ENCODE results near the gene NTM. TPM values are rescaled to one million over a fixed set of nuclear protein-coding genes. Genes with fewer than 3 reads are reported as not detected.
"Not testable (repeated sequence)": the region's sequence is repeated elsewhere in the genome, so short reads cannot be mapped to it uniquely, and the experiment has no call there.

Gene NTM
- total RNA-seq, 2 donors from 2014 or later, result 1.7 to 3.6 TPM

- Histone ChIP-seq H3K27ac (ENCODE audit: low read depth, low read length) (no peak overlapping the region), H3K4me3 (ENCODE audit: low read length) (no peak overlapping the region), H3K4me1 (ENCODE audit: control insufficient read depth, insufficient read depth, low read length) (no peaks in the 10 kb centered on the region), H3K9ac (ENCODE audit: extremely low read depth, low read length, poor library complexity, severe bottlenecking) (no peak overlapping the region), H3K27me3 (ENCODE audit: control insufficient read depth, insufficient read depth, low read length, poor library complexity, severe bottlenecking) (no peaks in the 10 kb centered on the region), H3K36me3 (ENCODE audit: control insufficient read depth, insufficient read depth, low read length) (no peaks in the 10 kb centered on the region), H3K9me3 (ENCODE audit: control insufficient read depth, low read length) (no peaks in the 10 kb centered on the region)
- peaks cover 1% of the 10 kb centered on the region for H3K4me1 Mint-ChIP-seq
- 70 to 73% methylated on average over 4 to 8 of the region's 8 CpGs for WGBS, 2 experiments (ENCODE audit: insufficient coverage in 1 of 2, insufficient read length in 1 of 2)
- H3K4me3 Mint-ChIP-seq, result no peak overlapping the region
- DNase-seq, result no peak
- no peaks in the 10 kb centered on the region for H3K36me3 Mint-ChIP-seq (ENCODE audit: low read depth)
- H3K27ac Mint-ChIP-seq, result no peak overlapping the region
- TF ChIP-seq CTCF (conservative IDR thresholded peaks at IDR 0.05), result no peak
- peaks cover 16% of the 10 kb centered on the region for H3K27me3 Mint-ChIP-seq (ENCODE audit: insufficient read depth)
- H3K9me3 Mint-ChIP-seq, result peaks cover 16% of the 10 kb centered on the region
These were observed 948.2 kb downstream of the NTM start for GRCh38 chr11:132318421-132319157.

DNA sequence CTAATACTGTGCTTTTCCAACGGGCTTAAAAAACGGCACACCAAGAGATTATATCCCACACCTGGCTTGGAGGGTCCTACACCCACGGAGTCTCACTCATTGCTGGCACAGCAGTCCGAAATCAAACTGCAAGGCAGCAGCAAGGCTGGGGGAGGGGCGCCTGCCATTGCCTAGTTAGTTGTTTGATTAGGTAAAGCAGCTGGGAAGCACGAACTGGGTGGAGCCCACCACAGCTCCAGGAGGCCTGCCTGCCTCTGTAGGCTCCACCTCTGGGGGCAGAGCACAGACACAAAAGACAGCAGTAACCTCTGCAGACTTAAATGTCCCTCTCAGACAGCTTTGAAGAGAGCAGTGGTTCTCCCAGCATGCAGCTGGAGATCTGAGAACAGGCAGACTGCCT, 949.0 kb downstream of the NTM start:
- H3K36me3 ChIP-seq (ENCODE audit: control insufficient read depth, insufficient read depth, low read length); H3K27ac Mint-ChIP-seq; H3K9ac ChIP-seq (ENCODE audit: extremely low read depth, low read length, poor library complexity, severe bottlenecking); H3K4me3 ChIP-seq (ENCODE audit: low read length); H3K9me3 ChIP-seq (ENCODE audit: control insufficient read depth, low read length); H3K4me3 Mint-ChIP-seq; H3K27me3 ChIP-seq (ENCODE audit: control insufficient read depth, insufficient read depth, low read length, poor library complexity, severe bottlenecking); H3K36me3 Mint-ChIP-seq (ENCODE audit: low read depth); H3K4me1 ChIP-seq (ENCODE audit: control insufficient read depth, insufficient read depth, low read length); H3K27ac ChIP-seq (ENCODE audit: low read depth, low read length); H3K4me1 Mint-ChIP-seq: not testable (repeated sequence)
- WGBS, 2 experiments (ENCODE audit: insufficient coverage in 1 of 2, insufficient read length in 1 of 2), result 78 to 87% methylated on average over 2 to 6 of the region's 6 CpGs
- Mint-ChIP-seq H3K27me3 (ENCODE audit: insufficient read depth) (peaks cover 11% of the 10 kb centered on the region), H3K9me3 (peaks cover 16% of the 10 kb centered on the region)
- DNase-seq, result peak; percentile 54

DNA sequence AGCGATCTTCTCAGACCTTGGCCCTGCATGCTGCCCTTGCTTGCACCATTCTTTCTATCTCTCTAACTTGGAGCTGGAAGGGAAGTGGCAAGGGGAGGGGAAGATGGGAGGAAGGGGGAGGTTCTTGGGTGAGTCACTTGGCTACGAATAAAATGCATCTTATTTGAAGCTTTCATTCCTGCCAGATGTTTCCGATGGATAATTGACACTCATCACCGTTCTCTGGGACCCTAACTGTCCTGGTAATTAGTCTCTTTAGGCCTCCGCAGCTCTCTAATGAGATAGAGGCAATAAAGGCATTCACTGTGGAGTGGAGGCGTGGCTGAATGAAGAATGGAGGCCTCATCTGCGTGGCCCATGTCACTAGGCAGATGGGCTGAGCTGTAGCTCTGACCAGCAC, 960.1 kb downstream of the NTM start:
- WGBS, 2 experiments (ENCODE audit: insufficient coverage in 1 of 2, insufficient read length in 1 of 2), result 85 to 87% methylated on average over 5 to 7 of the region's 7 CpGs
- H3K4me3 Mint-ChIP-seq, result no peak overlapping the region
- H3K27me3 Mint-ChIP-seq (ENCODE audit: insufficient read depth), result peaks cover 28% of the 10 kb centered on the region
- Histone ChIP-seq H3K9me3 (ENCODE audit: control insufficient read depth, low read length) (no peaks in the 10 kb centered on the region), H3K36me3 (ENCODE audit: control insufficient read depth, insufficient read depth, low read length) (no peaks in the 10 kb centered on the region), H3K4me1 (ENCODE audit: control insufficient read depth, insufficient read depth, low read length) (peaks cover 6% of the 10 kb centered on the region), H3K27ac (ENCODE audit: low read depth, low read length) (no peak overlapping the region), H3K4me3 (ENCODE audit: low read length) (no peak overlapping the region), H3K27me3 (ENCODE audit: control insufficient read depth, insufficient read depth, low read length, poor library complexity, severe bottlenecking) (peaks cover 19% of the 10 kb centered on the region), H3K9ac (ENCODE audit: extremely low read depth, low read length, poor library complexity, severe bottlenecking) (no peak overlapping the region)
- H3K27ac Mint-ChIP-seq, result no peak overlapping the region
- H3K36me3 Mint-ChIP-seq (ENCODE audit: low read depth), result no peaks in the 10 kb centered on the region
- DNase-seq, result peak; percentile 46
- peaks cover 34% of the 10 kb centered on the region for H3K4me1 Mint-ChIP-seq
- no peaks in the 10 kb centered on the region for H3K9me3 Mint-ChIP-seq
- no peak for TF ChIP-seq CTCF (conservative IDR thresholded peaks at IDR 0.05)
